ENCODE data around the gene BCDIN3D.
"Not testable (repeated sequence)": the region's sequence is repeated elsewhere in the genome, so short reads cannot be mapped to it uniquely, and the experiment has no call there.

BCDIN3D gene, protein sequence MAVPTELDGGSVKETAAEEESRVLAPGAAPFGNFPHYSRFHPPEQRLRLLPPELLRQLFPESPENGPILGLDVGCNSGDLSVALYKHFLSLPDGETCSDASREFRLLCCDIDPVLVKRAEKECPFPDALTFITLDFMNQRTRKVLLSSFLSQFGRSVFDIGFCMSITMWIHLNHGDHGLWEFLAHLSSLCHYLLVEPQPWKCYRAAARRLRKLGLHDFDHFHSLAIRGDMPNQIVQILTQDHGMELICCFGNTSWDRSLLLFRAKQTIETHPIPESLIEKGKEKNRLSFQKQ

DNA sequence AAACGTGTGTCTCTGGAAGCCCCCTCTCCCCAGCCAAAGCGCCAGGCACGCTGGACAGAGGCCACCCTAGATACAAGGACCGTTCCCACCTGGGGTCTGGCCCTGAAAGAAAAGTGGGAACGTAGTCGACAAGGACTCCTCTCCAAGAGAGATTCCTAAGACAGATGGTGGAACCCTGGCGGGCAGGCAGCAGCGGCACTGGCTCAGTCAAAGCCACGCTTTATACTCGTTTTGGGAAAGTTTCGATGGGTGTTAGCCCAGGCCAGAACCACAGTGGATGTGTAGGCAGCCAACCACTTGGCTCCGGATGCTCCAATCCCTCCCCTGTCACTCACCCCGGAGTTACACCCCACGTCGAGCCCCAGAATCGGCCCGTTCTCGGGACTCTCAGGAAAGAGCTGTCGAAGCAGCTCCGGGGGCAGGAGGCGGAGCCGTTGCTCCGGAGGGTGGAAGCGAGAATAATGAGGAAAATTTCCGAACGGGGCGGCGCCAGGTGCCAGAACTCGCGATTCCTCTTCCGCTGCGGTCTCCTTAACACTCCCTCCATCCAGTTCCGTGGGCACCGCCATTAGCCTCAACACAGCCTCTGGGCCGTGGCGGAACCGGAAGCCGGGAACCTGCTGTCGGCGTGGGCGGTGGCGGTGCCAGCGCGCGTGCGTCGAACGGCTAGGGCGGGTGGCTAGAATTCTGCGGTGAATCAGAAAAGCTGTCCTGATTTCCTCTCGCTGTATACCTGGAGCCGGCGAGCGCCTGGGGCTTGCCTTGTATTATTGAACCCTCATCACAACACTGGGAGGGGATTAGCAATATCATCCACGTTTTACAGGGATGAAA, at the start of gene BCDIN3D:
Gene BCDIN3D (minus strand): TSS at position 588 of the 834 bp plus-strand sequence. CDS start 19 bp downstream, at position 569.
- peak in 55 of 56 donors; percentile 48 to 93 (median 85) for DNase-seq

- DNase-seq, result no peak
These were observed 49.3 kb upstream of the BCDIN3D start for GRCh38 chr12:49892084-49892731.

GRCh38 chr12:49891476-49891875, 48.6 kb upstream of the BCDIN3D start:
- no peak for DNase-seq

GRCh38 chr12:49891012-49891411, 48.1 kb upstream of the BCDIN3D start:
- DNase-seq, result no peak

DNA sequence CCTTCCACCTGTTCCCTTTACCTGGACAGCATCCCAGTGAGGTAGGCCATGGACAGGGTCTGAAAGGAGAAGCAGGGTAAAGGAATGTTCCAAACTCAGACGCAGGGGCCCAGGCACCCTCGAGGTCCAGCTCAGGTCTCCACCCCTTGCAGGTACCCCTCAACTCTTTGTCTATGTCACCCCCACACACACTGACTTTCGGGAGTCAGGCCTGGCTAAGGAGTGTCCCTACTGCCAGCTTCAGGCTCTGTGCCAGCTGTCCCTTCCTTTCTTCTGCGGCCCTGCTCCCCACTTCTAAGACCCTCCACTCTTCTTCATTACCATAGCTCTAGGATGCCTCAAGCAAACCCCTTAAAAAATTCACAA, 47.2 kb upstream of the BCDIN3D start:
- no peak for DNase-seq

DNA sequence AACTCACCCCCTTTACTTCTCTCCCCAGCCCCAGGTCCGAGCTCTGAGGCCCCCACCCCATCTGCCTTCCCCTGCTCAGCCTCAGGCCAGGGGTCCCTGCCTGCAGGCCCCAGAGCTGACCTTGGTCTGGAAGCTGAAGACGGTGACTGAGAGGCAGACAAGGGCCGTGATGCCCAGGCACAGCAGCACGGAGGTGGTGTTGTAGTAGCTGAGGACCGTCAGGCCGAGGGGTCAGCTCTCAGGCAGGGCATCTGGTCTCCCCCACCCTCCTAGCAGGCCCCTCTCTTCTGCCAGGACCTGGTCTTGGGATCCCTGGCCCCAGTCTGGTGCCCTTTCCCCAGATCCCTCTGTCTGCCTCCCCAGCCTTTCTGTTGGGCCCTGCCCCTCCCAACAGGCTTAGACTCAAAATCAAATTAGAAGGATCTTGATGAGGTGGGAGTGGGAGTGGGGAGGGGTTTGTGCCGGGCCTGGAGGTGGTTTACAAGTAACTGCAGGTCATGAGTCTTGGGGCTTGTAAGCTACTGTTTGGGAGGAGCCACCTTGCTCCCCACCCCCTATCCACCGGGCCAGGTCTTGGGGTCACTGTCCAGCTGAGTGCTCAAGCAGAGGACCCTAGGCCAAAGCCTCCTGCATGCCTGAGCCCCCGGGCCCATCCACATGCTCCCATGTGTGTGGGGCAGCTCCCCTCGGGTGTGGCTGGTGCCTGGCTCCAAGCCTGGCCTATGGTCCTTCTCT, 46.6 kb upstream of the BCDIN3D start:
- no peak for DNase-seq

GRCh38 chr12:49888461-49889151, 45.7 kb upstream of the BCDIN3D start:
- no peak for DNase-seq

DNA sequence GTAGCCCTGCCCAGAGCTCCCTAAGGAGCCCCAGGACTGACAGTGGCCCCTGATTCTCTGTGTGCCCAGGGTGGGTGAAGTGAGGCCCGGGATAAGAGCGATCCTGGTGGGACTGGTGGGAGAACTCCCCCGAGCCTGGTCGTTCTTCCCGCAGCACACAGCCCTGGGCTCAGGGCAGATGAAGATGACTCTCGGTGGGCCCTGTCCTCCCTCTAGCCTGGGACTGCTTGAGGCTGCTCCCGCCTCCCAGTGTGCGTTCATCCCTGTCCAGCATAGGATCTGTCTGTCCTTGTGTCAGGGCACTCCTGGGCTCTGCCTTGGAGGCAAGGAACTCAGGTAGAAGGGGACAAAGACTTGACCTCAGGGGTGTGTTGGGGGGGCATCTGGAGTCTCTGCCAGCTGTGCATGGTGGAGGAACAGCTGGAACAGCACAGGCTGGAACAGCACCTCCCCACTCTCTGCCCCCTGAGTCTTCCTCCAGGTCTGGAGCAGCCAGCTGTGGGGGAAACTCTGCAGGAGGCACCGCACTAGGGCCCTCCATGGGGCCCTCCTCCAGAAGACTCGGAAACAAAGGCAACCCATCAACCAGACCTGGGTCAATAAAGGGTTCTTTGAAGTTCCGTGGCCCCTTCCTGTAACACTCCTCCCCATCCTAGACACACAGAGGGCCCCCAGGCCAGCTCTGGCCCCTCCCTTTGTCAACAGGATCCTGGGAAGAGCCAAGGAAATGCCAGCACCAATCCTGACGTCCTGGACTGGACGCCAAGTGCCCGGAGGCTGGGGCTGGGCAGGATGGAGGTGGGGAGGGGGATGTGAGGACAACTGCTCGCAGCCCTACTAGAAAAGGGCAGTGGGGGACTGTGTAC, 44.9 kb upstream of the BCDIN3D start:
- no peak for DNase-seq

GRCh38 chr12:49887091-49887490, 44.2 kb upstream of the BCDIN3D start:
- no peak for DNase-seq

- no peak for DNase-seq
These were observed 43.0 kb upstream of the BCDIN3D start for GRCh38 chr12:49885663-49886461.

DNA sequence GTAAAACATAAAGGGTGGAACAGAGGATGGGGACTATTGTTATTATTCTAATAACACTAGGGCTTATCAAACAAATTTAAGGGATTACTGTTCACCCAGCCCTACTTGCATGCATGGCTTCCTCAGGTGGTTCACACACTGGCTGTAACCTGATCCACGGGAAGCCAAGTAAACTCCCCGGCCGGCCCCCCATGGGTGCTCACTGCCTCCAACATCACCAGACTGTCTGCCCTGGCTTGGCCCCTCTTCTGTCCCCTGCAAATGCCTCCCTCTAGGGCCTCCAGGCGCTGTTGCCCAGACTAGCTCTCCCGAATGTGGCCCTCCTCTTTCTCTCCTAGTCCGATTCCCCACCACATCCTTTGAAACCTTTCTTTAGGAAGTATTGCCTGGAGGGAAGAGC, 42.2 kb upstream of the BCDIN3D start:
- no peak for DNase-seq

- DNase-seq, result no peak
These were observed 40.1 kb upstream of the BCDIN3D start for GRCh38 chr12:49882851-49883464.

- no peak for DNase-seq
These were observed 39.4 kb upstream of the BCDIN3D start for GRCh38 chr12:49882248-49882850.

GRCh38 chr12:49881415-49882247, 38.7 kb upstream of the BCDIN3D start:
- no peak for DNase-seq

DNA sequence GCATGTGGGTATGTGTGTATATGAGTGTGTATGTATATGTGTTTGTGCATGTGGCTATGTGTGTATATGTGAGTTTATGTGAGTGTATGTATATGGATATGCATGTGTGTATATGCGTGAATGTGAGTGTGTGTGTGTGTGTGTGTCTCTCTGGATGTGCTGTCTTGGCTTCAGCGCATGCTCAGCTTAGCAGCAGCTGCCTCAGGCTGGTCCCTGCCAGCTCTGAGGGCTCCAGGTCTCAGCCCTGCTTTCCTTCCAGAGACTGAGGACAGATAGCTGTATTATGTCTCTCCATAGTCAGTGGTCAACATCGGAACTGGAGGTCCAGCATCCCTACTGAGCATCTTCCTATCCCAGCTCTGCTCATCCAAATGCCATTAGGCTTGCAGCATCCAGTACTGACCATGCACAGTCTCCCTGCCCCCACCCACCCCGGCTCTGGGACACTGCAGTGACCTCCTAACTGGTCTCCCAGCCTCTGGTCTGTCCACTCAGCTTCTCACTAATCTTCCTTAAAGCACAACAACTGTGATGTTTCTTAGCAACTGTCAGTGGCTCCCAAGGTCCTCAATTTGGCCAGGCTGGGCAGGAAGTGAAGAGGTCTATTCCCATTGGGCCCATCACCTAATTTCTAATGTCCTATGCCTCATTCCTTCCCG, 38.0 kb upstream of the BCDIN3D start:
- peak in 1 of 56 donors; percentile 17 for DNase-seq

DNA sequence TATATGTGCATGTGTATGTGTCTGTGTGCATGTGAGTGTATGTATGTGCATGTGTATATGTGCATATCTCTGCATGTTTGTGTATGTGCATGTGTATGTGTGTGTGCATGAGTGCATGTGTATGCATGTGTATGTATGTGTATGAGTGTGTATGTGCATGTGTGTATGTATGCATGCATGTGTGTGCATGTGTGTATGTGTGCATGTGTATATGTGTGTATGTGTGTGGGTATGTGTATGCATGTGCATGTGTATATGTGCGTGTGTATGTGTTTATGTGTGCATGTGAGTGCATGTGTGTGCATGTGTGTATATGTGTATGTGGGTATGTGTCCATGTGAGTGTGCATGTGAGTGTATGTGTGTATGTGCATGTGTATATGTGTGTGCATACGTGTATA, 36.2 kb upstream of the BCDIN3D start:
- not testable (repeated sequence) for DNase-seq

- DNase-seq, result no peak
These were observed 35.1 kb upstream of the BCDIN3D start for GRCh38 chr12:49878021-49878420.

Data from amygdala (tissue), 56 donors.